Activated CD8-positive, alpha-beta memory T cell treated with anti-CD3 and anti-CD28 coated beads for 24 hours (primary cell): ENCODE results near the gene FGF18.
A peak's percentile ranks its signal among the peaks of the same experiment; 100 is the strongest.
"Not testable (repeated sequence)": the region's sequence is repeated elsewhere in the genome, so short reads cannot be mapped to it uniquely, and the experiment has no call there.

Experiments used
- DNase-seq: peaks from one replicate; pipeline ENCODE4 v3.0.0-alpha.2; 2020

The FGF18 gene, protein sequence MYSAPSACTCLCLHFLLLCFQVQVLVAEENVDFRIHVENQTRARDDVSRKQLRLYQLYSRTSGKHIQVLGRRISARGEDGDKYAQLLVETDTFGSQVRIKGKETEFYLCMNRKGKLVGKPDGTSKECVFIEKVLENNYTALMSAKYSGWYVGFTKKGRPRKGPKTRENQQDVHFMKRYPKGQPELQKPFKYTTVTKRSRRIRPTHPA

DNA sequence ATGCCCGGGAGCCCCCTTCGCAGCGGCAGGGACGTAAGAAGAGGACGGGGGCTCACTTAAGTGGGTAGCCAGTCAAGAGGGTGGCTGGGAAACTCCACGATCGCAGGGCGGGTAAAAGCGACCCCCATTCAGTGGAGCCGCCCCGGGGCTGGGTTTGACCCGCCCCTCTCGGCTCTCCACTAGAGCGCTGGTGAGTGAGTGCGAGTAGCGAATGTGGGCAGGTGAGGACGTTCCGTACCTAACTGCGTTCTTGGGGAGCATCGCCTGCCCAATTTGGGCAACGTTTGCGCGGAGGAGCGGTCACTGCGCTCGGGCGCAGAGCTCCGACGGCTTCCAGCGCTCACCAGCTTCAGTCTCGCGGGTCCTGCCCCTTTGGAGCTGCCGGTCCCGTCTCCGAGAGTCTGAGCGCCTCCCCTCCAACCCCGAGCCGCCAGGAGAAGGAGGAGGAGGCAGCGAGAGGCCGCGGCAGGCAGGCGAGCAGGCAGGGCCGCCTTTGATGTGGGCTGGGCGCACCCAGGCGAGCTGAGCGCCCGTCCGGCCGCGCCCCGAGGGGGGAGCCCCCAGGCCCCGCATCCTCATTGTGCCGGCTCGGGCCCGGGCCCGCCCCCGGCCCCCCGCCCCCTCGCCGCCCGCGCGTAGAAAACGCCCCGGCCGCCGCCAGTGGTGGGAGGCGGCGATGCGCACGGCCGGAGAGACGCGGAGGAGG is at the start of gene FGF18:
Gene FGF18 (plus strand): TSS at position 666 of the 706 bp plus-strand sequence. CDS start 553 bp downstream, outside the sequence.
- peak; percentile 76 for DNase-seq

DNA sequence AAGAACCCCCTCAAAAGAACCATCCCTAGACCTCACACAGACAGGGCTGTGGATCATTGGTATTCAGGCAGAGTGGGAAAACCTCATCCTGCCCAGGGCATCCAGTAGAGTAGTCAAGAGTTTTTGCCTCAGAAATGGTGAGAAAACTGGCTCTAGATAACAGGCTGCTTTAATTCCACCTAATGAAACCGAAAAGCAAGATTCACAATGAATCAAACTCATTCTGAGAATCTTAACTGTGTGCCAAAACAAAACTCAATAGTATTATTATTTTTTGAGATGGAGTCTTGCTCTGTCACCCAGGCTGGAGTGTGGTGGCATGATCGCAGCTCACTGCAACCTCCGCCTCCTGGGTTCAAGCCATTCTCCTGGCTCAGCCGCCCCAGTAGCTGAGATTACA is 49.5 kb upstream of the FGF18 start:
- DNase-seq = no peak

DNA sequence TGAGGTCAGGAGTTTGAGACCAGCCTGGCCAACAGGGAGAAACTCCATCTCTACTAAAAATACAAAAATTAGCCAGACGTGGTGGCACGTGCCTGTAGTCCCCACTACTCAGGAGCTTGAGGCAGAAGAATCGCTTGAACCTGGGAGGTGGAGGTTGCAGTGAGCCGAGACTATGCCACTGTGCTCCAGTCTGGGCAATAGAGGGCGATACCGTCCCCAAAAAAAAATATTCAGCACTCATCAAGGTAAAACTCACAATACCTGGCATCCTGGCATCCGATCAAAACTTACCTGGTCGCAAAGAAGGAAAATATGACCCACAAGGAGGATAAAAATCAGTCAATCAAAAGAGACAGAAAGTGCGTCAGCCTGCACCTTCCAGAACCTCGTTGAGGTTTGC is 48.6 kb upstream of the FGF18 start:
- DNase-seq = not testable (repeated sequence)

DNA sequence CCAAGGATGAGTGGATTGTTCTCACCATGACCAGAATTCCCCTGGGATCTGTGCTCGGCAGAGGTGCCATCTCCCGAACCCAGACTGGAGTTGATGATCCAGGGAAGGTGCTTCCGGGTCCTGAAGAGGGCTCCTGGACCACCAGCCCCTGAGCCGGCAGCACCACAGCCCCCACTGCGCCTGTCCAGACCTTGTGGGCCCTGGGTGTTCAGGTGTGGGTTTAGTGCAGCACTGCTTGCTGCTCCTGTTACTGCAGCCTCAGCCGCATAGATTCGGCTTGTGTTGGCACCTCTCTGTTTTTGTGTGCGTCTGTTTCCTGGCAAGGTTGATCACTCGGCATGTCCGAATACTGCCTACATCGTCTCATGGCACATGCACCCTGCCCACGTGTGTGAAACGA is 48.1 kb upstream of the FGF18 start:
- no peak for DNase-seq

DNA sequence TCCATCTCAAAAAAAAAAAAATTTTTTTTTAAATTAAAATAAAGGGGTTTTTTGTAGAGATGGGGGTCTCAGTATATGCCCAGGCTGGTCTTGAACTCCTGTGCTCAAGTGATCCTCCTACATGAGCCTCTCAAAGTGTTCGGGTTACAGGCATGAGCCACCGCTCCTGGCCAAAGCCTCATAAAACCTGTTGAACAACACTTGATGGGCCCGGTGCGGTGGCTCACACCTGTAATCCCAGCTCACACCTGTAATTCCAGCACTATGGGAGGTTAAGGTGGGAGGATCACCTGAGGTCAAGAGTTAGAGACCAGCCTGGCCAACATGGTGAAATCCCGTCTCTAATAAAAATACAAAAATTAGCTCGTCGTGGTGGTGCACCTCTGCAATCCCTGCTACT is 39.5 kb upstream of the FGF18 start:
- no peak for DNase-seq

DNA sequence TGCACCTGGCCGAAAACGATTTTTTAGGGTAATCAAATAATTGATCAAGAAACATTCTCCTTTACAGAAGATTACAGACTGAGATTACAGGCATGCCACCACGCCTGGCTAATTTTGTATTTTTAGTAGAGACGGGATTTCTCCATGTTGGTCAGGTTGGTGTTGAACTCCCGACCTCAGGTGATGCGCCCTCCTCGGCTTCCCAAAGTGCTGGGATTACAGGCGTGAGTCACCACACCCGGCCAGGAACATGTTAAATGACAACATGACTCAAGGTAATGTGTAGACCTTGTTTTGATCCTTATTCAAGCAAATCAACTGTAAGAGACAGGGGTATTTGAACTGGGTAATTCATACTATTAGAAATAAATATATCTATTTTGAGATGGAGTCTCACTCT is 35.0 kb upstream of the FGF18 start:
- DNase-seq = peak; percentile 52

DNA sequence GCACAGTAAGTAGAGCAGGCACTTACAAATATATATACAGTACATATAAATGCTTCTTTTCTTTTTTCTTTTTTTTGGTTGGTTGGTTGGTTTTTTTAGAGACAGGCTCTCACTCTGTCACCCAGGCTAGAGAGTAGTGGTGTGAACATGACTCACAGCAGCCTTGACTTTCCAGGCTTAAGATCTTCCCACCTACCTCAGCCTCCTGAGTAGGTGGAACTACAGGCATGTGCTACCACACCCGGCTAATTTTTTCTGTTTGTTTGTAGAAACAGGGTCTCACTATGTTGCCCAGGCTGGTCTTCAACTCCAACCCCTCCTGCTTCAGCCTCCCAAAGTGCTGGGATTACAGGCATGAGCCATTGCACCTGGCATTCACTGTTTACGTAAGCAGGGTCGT is 34.4 kb upstream of the FGF18 start:
- DNase-seq = peak; percentile 59

DNA sequence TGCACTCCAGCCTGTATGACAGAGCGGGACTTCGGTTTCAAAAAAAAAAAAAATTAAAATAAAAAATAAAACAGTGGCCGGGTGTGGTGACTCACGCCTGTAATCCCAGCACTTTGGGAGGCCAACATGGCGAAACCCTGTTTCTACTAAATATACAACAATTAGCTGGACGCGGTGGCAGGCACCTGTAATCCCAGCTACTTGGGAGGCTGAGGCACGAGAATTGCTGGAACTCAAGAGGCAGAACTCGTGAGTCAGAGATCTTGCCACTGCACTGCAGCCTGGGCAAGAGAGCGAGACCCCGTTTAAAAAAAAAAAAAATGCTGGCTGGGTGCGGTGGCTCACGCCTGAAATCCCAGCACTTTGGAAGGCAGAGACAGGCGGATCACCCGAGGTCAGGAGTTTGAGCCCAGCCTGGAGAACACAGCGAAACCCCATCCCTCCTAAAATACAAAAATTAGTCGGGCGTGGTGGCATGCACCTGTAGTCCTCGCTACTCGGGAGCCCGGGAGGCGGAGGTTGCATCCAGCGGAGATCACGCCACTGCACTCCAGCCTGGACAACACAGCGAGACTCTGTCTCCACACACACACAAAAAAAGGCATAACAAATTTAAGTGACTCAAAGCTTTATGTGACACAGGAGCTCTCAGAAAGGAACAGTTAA is 33.3 kb upstream of the FGF18 start:
- peak; percentile 52 for DNase-seq

DNA sequence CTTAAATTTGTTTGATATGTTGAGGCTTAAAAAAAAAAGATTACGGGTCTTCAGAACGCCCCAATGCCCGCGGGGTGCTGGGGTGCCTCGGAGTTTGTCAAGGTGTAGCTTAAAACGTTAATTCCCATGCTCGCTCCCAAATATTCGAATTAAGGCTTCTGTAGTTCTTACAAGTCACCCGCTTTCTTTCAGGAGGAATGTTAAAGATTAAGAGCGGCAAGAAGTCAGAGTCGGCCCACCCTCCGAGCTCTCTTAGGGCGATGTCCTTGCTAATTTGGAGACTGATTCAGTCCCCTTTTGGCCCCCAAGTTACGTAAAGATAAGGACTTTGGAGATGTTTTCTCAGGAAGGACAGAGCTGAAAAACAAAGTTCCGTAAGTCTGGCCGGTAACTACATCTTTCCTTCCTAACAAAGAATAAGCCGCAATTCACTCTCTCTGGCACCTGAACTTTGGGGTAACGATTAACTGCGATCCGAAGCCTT is 32.5 kb upstream of the FGF18 start:
- no peak for DNase-seq

DNA sequence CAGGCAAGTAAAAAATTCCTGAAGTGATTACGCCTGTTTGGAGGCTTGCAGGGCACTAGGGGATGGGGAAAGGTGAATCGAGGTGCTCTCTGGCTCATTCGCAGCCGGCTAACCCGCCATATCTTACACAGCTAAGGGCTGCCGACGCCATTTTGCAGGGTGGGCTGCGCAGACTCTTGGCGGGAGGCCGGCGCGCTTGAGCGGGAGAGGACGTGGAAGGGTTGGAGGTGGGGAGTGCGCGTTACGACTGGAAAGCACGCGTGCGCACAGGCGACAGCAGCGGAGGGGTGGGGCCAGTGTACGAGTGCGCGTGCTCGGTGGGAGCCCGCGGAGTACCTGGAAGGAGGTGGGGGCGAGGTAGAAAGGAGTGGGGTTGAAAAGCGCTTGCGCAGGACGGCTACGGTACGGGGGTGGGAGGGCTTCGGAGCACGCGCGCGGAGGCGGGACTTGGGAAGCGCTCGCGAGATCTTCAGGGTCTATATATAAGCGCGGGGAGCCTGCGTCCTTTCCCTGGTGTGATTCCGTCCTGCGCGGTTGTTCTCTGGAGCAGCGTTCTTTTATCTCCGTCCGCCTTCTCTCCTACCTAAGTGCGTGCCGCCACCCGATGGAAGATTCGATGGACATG is 32.0 kb upstream of the FGF18 start, which contains the start of gene NPM1:
Gene NPM1 (plus strand): TSS at position 505 of the 625 bp plus-strand sequence. CDS start 100 bp downstream, at position 605.
- DNase-seq = peak; percentile 96

DNA sequence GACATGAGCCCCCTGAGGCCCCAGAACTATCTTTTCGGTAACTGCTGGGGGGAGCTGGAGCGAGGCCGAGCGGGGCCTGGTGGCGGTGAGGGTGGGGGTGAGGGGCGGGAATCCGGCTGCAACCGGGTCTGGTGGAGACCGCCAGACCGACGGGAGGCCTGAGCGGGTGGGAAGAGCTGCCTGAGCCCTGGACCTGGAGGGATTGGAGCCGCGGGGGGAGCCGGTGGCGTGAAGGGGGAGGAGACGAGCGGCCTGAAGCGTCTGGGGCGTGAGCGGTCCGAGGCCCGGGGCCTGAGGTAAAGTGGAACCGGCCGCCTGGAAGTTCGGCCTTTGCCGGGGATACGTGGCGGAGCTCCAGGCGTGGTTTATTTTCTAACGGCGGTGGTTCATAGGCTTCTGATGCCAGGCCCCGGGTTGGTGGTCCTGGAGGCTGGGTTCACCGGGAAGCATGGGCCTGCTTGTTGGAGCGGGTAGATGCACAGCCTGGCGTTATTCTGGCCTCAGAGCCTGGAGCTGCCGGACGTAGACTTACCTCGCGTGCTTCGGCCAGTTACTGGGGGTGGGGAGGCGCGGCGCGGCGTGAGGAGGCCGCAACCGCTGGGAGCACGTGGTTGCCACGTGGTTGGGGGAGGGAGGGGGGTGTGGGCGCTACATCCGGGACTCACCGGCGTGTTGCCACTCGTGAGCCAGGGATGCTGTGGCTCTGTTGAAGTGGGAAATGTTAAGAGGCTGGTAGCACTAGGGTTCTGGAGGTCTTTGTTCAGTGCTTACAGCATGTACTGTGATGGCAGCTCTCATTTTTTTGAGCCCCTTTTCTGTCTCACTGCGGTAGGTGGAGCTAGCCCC is 31.3 kb upstream of the FGF18 start:
- DNase-seq = peak; percentile 94

DNA sequence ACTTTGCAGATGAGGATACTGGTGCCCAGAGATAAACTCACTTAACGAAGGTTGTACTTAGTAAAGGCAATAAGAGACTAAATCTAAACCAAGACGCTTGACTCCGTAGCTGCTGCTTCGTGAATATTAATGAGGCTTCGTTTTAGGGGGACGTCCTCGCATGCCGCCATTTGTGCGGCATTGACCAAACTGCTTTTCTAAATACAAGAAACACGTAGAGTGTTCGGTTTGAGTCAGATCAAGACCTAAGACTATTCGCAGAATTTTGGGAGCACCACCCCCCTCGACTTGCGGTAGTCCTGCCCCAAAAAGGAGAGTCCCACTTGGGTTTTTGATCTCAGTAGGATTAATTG is 30.7 kb upstream of the FGF18 start:
- no peak for DNase-seq

DNA sequence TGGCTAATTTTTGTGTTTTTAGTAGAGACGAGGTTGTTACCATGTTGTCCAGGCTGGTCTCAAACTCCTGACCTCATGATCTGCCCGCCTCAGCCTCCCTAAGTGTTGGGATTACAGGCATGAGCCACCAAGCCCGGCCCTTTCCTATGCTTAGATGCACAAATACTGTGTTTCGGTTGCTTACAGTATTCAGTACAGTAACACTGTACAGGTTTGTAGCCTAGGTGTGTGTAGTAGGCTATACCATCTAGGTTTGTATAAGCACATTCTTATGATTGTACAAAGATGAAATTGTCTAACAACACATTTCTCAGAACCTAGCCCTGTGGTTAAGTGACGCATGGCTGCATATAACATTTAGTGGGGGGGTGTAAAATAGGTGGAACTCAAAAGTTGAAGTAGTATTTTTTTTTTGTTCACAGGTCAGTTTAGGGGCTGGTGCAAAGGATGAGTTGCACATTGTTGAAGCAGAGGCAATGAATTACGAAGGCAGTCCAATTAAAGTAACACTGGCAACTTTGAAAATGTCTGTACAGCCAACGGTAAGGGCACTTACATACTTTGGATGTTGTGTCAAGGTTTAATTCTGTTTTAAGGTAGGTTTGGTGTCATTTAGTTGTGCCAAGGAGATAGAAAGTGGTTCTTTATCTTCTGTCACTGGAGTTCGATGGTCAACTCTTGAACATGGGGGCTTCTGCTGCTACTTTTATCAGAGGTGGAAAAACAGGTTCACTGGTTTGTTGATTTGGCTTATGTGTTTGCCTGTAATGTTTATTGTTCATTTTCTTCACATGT is 28.4 kb upstream of the FGF18 start:
- DNase-seq = peak; percentile 57

DNA sequence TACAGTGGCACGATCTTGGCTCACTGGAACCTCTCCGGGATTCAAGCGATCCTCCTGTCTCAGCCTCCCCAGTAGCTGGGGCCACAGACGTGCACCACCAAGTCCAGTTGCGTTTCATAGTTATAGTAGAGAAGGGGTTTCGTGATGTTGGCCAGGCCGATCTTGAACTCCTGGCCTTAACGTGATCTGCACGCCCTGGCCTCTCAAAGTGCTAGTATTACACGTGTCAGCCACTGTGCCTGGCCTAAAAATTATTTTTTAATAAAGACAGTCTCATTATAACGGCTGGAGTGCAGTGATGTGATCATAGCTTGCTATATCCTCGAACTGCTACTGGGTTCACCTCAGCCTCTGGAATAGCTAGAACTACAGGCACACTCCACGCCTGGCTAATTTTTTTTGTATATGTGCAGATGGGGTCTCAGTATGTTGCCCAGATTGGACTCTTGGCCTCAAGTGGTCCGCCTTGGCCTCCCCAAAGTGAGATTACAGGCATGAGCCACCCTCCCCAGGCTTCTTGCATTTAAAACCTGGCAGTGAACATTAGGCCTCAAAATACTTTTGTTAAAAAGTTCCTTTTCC is 27.4 kb upstream of the FGF18 start:
- DNase-seq = peak; percentile 54

DNA sequence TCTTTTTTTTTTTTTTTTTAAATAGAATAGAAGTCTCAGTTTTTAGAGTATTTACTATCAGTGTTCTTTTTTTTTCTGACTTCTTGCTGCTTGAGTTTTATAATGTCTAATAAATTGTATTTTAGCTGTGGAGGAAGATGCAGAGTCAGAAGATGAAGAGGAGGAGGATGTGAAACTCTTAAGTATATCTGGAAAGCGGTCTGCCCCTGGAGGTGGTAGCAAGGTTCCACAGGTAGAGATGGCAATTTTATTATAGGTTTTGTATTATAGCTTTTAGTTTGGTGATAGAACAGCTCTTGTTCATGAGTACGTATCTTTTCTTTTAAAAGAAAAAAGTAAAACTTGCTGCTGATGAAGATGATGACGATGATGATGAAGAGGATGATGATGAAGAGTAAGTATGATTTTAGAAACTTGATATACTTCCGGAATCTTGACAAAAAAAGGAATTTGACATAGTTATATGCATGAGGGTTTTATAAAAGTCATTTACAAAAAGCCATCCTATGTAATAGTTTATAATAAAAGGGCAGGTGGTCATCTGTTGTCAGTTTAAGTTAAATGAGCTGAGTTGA is 26.8 kb upstream of the FGF18 start:
- DNase-seq = no peak

DNA sequence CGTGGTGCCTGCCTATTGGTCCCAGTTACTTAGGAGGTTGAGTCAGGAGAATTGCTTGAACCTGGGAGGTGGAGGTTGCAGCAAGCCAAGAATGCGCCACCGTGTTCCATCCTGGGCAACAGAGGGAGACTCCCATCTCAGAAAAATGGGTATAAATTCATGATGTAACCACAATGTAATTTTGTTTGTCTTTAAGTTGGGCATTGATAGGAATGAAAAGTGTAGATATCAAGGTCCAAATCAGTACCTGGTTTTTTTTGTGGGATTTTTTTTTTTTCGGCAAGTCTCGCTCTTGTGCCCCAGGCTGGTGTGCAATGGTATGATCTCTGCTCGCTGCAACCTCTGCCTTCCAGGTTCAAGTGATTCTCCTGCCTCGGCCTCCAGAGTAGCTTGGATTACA is 24.4 kb upstream of the FGF18 start:
- DNase-seq = peak; percentile 52

DNA sequence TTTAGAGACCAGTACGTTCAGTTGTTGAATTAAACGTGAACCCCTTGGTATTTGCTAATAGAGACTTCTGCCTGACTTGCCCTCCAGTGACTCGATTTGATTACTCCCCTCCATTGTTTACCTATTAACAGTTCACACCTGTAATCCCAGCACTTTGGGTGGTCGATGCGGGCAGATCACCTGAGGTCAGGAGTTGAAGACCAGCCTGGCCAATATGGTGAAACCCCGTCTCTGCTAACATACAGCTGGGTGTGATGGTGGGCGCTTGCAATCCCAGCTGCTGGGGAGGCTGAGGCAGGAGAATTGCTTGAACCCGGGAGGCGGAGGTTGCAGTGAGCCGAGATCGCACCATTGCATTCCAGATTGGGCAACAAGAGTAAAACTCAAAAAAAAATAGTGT is 22.9 kb upstream of the FGF18 start:
- not testable (repeated sequence) for DNase-seq

DNA sequence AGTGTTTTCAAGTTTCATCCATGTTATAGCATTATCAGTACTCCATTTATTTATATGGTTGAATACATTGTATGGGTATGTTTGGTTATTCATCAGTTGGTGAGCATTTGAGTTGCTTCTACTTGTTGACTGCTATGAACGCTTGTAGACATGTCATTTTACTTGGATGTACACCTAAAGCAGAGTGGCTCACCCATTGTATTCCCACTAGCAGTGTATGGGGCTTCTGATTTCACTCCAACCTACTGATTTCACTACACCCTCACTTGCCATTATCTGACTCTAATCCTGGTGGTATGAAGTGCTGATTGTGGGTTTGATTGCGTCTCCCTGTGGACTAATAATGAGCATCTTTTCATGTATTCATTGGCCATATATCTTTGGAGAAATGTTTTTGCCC is 22.3 kb upstream of the FGF18 start:
- DNase-seq = no peak

DNA sequence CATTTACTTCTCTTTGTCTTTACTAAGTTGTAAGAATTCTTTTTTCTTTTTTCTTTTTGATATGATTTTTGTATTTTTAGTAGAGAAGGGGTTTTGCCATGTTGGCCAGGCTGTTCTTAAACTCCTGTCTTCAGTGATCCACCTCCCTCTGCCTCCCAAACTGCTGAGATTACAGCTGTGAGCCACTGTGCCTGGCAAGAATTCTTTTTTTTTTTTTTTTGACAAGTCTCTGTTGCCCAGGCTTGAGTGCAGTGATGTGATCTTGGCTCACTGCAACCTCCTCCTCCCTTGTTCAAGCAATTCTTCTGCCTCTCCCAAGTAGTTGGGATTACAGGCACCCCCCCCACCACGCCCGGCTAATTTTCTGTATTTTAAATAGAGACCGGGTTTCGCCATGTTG is 21.8 kb upstream of the FGF18 start:
- DNase-seq = no peak

DNA sequence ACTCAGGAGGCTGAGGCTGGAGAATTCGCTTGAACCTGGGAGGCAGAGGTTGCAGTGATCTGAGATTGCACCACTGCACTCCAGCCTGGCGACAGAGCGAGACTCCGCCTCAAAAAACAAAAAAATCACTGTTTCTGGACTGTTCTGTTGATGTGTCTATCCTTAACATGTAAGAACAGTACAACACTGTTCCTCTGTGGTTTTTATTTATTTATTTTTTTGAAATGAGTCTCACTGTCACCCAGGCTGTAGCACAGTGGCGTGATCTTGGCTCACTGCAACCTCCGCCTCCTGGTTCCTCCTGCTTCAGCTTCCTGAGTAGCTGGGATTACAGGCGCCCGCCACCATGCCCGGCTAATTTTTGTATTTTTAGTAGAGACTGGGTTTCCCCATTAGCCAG is 20.8 kb upstream of the FGF18 start:
- DNase-seq = not testable (repeated sequence)

DNA sequence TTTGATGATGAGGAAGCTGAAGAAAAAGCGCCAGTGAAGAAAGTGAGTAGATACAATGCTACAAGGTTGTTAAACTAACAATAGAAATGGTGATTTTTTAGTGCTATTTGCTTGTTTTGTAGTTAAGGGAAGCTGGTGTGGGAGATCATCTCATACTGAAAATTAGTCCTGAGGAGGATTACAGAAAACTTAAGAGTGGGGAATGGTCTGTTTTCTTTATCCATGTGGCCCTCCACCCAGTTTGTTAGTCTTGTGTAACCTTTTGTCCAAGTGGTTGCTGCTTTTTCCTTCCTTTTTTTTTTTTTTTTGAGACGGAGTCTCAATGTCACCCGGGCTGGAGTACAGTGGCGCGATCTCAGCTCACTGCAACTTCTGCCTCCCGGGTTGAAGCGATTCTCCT is 19.3 kb upstream of the FGF18 start:
- DNase-seq = no peak
